ENCODE data around the gene CBARP.

Gene CBARP

GRCh38 chr19:1237754-1238368 is at the start of gene CBARP:
Gene CBARP (minus strand): TSS chr19:1238005. CDS start chr19:1236100, 1,905 bp downstream.
- DNase-seq (ENCODE audit: low read depth), result no peak

GRCh38 chr19:1286487-1287353 is 48.9 kb upstream of the CBARP start:
- DNase-seq (ENCODE audit: low read depth), result no peak

GRCh38 chr19:1285737-1286360 is 48.0 kb upstream of the CBARP start, which contains the start of gene EFNA2:
Gene EFNA2 (plus strand): TSS chr19:1285873. CDS start chr19:1286169, 296 bp downstream.
- no peak for DNase-seq (ENCODE audit: low read depth)

GRCh38 chr19:1284979-1285736 is 47.4 kb upstream of the CBARP start:
- DNase-seq (ENCODE audit: low read depth), result no peak

GRCh38 chr19:1284293-1284978 is 46.6 kb upstream of the CBARP start:
- no peak for DNase-seq (ENCODE audit: low read depth)

- no peak for DNase-seq (ENCODE audit: low read depth)
Observed at GRCh38 chr19:1283917-1284292, 46.1 kb upstream of the CBARP start.

GRCh38 chr19:1283207-1283916 is 45.6 kb upstream of the CBARP start:
- DNase-seq (ENCODE audit: low read depth), result no peak

- DNase-seq (ENCODE audit: low read depth), result no peak
Observed at GRCh38 chr19:1282588-1283206, 44.9 kb upstream of the CBARP start.

- DNase-seq (ENCODE audit: low read depth), result no peak
Observed at GRCh38 chr19:1281569-1282287, 43.9 kb upstream of the CBARP start.

GRCh38 chr19:1280636-1281568 is 43.1 kb upstream of the CBARP start:
- no peak for DNase-seq (ENCODE audit: low read depth)

GRCh38 chr19:1279782-1280341 is 42.1 kb upstream of the CBARP start:
- no peak for DNase-seq (ENCODE audit: low read depth)

GRCh38 chr19:1278713-1279660 is 41.2 kb upstream of the CBARP start:
- no peak for DNase-seq (ENCODE audit: low read depth)

GRCh38 chr19:1278074-1278473 is 40.3 kb upstream of the CBARP start:
- no peak for DNase-seq (ENCODE audit: low read depth)

- no peak for DNase-seq (ENCODE audit: low read depth)
Observed at GRCh38 chr19:1277061-1277460, 39.3 kb upstream of the CBARP start.

- no peak for DNase-seq (ENCODE audit: low read depth)
Observed at GRCh38 chr19:1276628-1277022, 38.8 kb upstream of the CBARP start.

GRCh38 chr19:1275976-1276627 is 38.3 kb upstream of the CBARP start:
- DNase-seq (ENCODE audit: low read depth), result no peak
